ENCODE results near the gene GTF2B.
"Not testable (repeated sequence)": the region's sequence is repeated elsewhere in the genome, so short reads cannot be mapped to it uniquely, and the experiment has no call there.

Gene GTF2B

GRCh38 chr1:88876573-88877365 is 14.6 kb downstream of the GTF2B start:
- no peak overlapping the region for H3K4me3 ChIP-seq (ENCODE audit: low read length)
- no peak for TF ChIP-seq CTCF (IDR thresholded peaks at IDR 0.05; ENCODE audit: insufficient read depth, low read depth, low read length, missing control alignments)
- no peak for DNase-seq (ENCODE audit: low read depth)

- DNase-seq (ENCODE audit: low read depth) = no peak
- H3K4me3 ChIP-seq (ENCODE audit: low read length) = no peak overlapping the region
- no peak for TF ChIP-seq CTCF (IDR thresholded peaks at IDR 0.05; ENCODE audit: insufficient read depth, low read depth, low read length, missing control alignments)
Observed at GRCh38 chr1:88875595-88875994, 15.8 kb downstream of the GTF2B start.

- no peak for DNase-seq (ENCODE audit: low read depth)
Observed at GRCh38 chr1:88873737-88874349, 17.5 kb downstream of the GTF2B start.

GRCh38 chr1:88869644-88870043 is 21.7 kb downstream of the GTF2B start:
- H3K4me3 ChIP-seq (ENCODE audit: low read length); DNase-seq (ENCODE audit: low read depth): not testable (repeated sequence)

More at GRCh38 chr1:88873737-88874349, 17.5 kb downstream of the GTF2B start:
- TF ChIP-seq CTCF (IDR thresholded peaks at IDR 0.05; ENCODE audit: insufficient read depth, low read depth, low read length, missing control alignments) = no peak
- H3K4me3 ChIP-seq (ENCODE audit: low read length) = no peak overlapping the region

- no peak for TF ChIP-seq CTCF (IDR thresholded peaks at IDR 0.05; ENCODE audit: insufficient read depth, low read depth, low read length, missing control alignments)
- H3K4me3 ChIP-seq (ENCODE audit: low read length) = no peak overlapping the region
- DNase-seq (ENCODE audit: low read depth) = no peak
Observed at GRCh38 chr1:88867743-88868521, 23.4 kb downstream of the GTF2B start.

- no peak for TF ChIP-seq CTCF (IDR thresholded peaks at IDR 0.05; ENCODE audit: insufficient read depth, low read depth, low read length, missing control alignments)
- H3K4me3 ChIP-seq (ENCODE audit: low read length) = no peak overlapping the region
- DNase-seq (ENCODE audit: low read depth) = no peak
Observed at GRCh38 chr1:88851303-88852063, 39.9 kb downstream of the GTF2B start.
